CD4-positive, alpha-beta memory T cell (primary cell): ENCODE results near the gene SCT. TPM values are rescaled to one million over a fixed set of nuclear protein-coding genes. Genes with fewer than 3 reads are reported as not detected.

Source experiments
- CTCF ChIA-PET: fragments of 350-600 bp; sonication (Branson Sonifier 250); formaldehyde crosslinking; loops from one replicate; lab custom pipeline; 2021; ENCODE audit warnings: inconsistent platforms; ENCODE audit not compliant: partially characterized antibody; lab: Charles Lee
- POLR2A ChIA-PET: fragments of 350-600 bp; sonication (Branson Sonifier 250); formaldehyde crosslinking; loops from one replicate; lab custom pipeline; 2021; ENCODE audit not compliant: partially characterized antibody; lab: Charles Lee
- DNase-seq, 5 donors: peaks; one replicate each; pipeline versions ENCODE4 v3.0.0 to v3.0.0-alpha.2; 2020 to 2022; ENCODE audit warnings: mixed read lengths in 1 of 5
- H3K27ac ChIP-seq: one replicate; pipeline ENCODE4 v1.7.0; 2013; ENCODE audit warnings: low read depth, low read length
- H3K27me3 ChIP-seq: 2 replicates; pipeline ENCODE4 v1.7.0; 2013; ENCODE audit warnings: mild to moderate bottlenecking, low read length, moderate library complexity; ENCODE audit not compliant: insufficient read depth
- H3K36me3 ChIP-seq: 2 replicates; pipeline ENCODE4 v1.7.0; 2013; ENCODE audit warnings: mild to moderate bottlenecking, low read length, moderate library complexity; ENCODE audit not compliant: insufficient read depth
- H3K4me1 ChIP-seq: 2 replicates; pipeline ENCODE4 v1.7.0; 2013; ENCODE audit warnings: mild to moderate bottlenecking, low read length, moderate library complexity; ENCODE audit not compliant: insufficient read depth
- H3K4me3 ChIP-seq, 2 donors: one replicate each; pipeline ENCODE4 v1.7.0; 2013; ENCODE audit warnings: low read length in 2 of 2, mild to moderate bottlenecking in 1 of 2
- H3K9me3 ChIP-seq, 2 donors: one replicate each; pipeline ENCODE4 v1.7.0; 2013; ENCODE audit warnings: low read length in 2 of 2, control low read depth in 1 of 2; ENCODE audit not compliant: control insufficient read depth in 1 of 2
- H3K27ac Mint-ChIP-seq, 7 donors: one replicate each; pipeline ENCODE4 v1.8.0; 2020 to 2021; ENCODE audit warnings: mixed read lengths in 7 of 7, mild to moderate bottlenecking in 6 of 7, inconsistent platforms in 3 of 7, moderate library complexity in 3 of 7
- H3K27me3 Mint-ChIP-seq, 2 donors: one replicate each; pipeline ENCODE4 v1.8.0; 2020 to 2021; ENCODE audit warnings: mixed read lengths in 2 of 2
- H3K36me3 Mint-ChIP-seq, 2 donors: one replicate each; pipeline ENCODE4 v1.8.0; 2020 to 2021; ENCODE audit warnings: mixed read lengths in 2 of 2, inconsistent platforms in 1 of 2, mild to moderate bottlenecking in 1 of 2
- H3K4me1 Mint-ChIP-seq, 4 donors: one replicate each; pipeline ENCODE4 v1.8.0; 2020 to 2021; ENCODE audit warnings: mixed read lengths in 4 of 4, mild to moderate bottlenecking in 1 of 4
- H3K4me3 Mint-ChIP-seq, 8 donors: one replicate each; pipeline ENCODE4 v1.8.0; 2020 to 2021; ENCODE audit warnings: mixed read lengths in 8 of 8, mild to moderate bottlenecking in 7 of 8, moderate library complexity in 6 of 8, inconsistent platforms in 3 of 8
- H3K9me3 Mint-ChIP-seq, 8 donors: one replicate each; pipeline ENCODE4 v1.8.0; 2020 to 2021; ENCODE audit warnings: mixed read lengths in 8 of 8, mild to moderate bottlenecking in 5 of 8, inconsistent platforms in 3 of 8, moderate library complexity in 1 of 8
- intact Hi-C: fragments of 100-400 bp; cut with micrococcal nuclease; formaldehyde crosslinking; loops from one replicate; pipeline ENCODE4 v1.15.1; 2023
- polyA plus RNA-seq, 2 donors: library from polyadenylated mRNA; unstranded; fragments of 300-500 nt; fragmentation: Illumina TruSeq; gene quantifications; one replicate each; pipeline ENCODE4 v1.2.3, GENCODE V29; 2021
- total RNA-seq, 2 experiments: library from RNA; stranded (reverse); gene quantifications; one replicate each; pipeline ENCODE4 v1.2.3, GENCODE V29; 2021

The SCT gene
- total and polyA plus RNA-seq, 4 experiments from 2014 or later = not detected

- Mint-ChIP-seq H3K9me3 (no peaks in the 10 kb centered on the region), H3K4me1 (peaks cover 0 to 3% (median under 1%) of the 10 kb centered on the region in 4 donors), H3K36me3 (peaks cover 5 to 22% of the 10 kb centered on the region in 2 donors), H3K27me3 (no peaks in the 10 kb centered on the region), H3K27ac (no peak overlapping the region), H3K4me3 (no peak overlapping the region)
- H3K27ac ChIP-seq = no peak overlapping the region
- H3K4me3 ChIP-seq = no peak overlapping the region
- H3K27me3 ChIP-seq = no peaks in the 10 kb centered on the region
- CTCF ChIA-PET = interaction anchor here (1.2 to 3.1 kb wide), 4 partner anchors 14 to 103 kb away, joined by 3 to 28 read pairs (median 4); no protein-coding TSS in a partner anchor
- H3K9me3 ChIP-seq = no peaks in the 10 kb centered on the region
- POLR2A ChIA-PET = interaction anchor here (1.1 kb wide), 1 partner anchor 125 kb away, joined by 3 read pairs; the partner anchor contains the start of gene HRAS
- intact Hi-C loops = no loop called here
- peaks cover 15% of the 10 kb centered on the region for H3K36me3 ChIP-seq
- H3K4me1 ChIP-seq = no peaks in the 10 kb centered on the region
- no peak for DNase-seq
These were observed 33.9 kb upstream of the SCT start for GRCh38 chr11:660681-661444.

- H3K4me1 Mint-ChIP-seq = peaks cover 0 to 3% (median under 1%) of the 10 kb centered on the region in 4 donors
- POLR2A ChIA-PET = interaction anchor here (1.1 kb wide), 1 partner anchor 124 kb away, joined by 3 read pairs; the partner anchor contains the start of gene HRAS
- H3K9me3 Mint-ChIP-seq = no peaks in the 10 kb centered on the region
- peak overlapping the region in 1 of 7 donors; percentile 31 for H3K27ac Mint-ChIP-seq
- Histone ChIP-seq H3K27me3 (no peaks in the 10 kb centered on the region), H3K27ac (no peak overlapping the region), H3K4me3 (no peak overlapping the region), H3K36me3 (peaks cover 10% of the 10 kb centered on the region), H3K9me3 (no peaks in the 10 kb centered on the region), H3K4me1 (no peaks in the 10 kb centered on the region)
- CTCF ChIA-PET = interaction anchor here (1.2 to 3.1 kb wide), 4 partner anchors 14 to 104 kb away, joined by 3 to 28 read pairs (median 3); partner anchors contain the start of gene TALDO1
- no peak for DNase-seq
- peaks cover 2 to 18% of the 10 kb centered on the region in 2 donors for H3K36me3 Mint-ChIP-seq
- intact Hi-C loops = no loop called here
- no peaks in the 10 kb centered on the region for H3K27me3 Mint-ChIP-seq
- no peak overlapping the region for H3K4me3 Mint-ChIP-seq
These were observed 33.3 kb upstream of the SCT start for GRCh38 chr11:660281-660680.

DNA sequence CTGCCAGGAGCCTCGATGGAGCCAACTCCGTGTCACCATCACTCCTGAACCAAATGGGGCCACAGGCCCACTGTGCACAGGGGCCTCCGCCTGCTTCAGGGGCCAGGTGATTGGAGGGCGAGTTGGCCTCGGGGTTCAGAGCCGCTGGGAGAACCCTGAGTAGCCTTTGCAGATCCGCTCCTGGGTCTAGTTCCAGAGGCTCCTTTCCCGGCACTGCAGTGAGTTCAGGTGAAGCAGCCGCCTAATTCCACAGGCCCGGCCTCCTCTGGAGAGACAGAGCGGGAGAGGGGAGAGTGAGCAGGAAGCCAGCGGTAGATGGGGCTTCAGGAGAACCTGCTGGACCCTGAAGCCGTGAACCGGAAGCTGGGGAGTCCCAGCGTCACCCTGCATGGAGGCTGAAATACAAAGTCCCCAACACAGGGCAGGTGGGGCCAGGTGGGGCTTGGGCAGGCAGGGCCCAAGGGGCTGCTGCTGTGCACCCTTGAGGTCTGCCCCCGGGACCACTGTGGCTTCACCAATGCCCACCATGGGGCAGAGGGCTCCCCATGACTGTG is 32.6 kb upstream of the SCT start:
- CTCF ChIA-PET = interaction anchor here (1.5 to 3.1 kb wide), 3 partner anchors 13 to 88 kb away, joined by 3 to 28 read pairs (median 3); partner anchors contain the start of gene TALDO1

DNA sequence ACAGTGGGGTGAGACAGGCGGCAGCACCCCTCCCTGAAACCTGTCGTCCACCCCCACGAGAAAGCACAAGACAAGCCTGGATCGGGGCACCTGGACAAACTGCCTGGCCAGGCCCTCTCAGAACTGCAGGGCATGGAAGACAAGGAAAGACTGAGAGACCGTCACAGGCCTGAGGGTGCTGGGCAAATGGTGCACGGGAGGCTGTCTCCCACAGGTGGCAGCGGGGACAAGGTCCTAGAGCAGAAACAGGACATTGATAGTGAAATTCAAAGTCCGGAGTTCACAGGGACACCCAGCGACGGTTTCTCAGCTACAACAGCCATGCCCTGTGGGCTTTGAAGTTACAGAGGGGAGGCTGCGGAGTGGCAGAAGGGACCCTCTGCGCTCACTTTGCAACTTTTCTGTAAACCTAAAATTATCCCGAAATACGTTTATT is 30.7 kb upstream of the SCT start:
- Histone ChIP-seq H3K27me3 (no peaks in the 10 kb centered on the region), H3K36me3 (peaks cover 4% of the 10 kb centered on the region), H3K4me3 (no peak overlapping the region), H3K27ac (no peak overlapping the region), H3K4me1 (no peaks in the 10 kb centered on the region), H3K9me3 (no peaks in the 10 kb centered on the region)
- H3K27ac Mint-ChIP-seq = no peak overlapping the region
- ChIA-PET POLR2A (no interaction called here), CTCF (no interaction called here)
- H3K4me1 Mint-ChIP-seq = peaks cover 0 to 2% (median under 1%) of the 10 kb centered on the region in 4 donors
- H3K9me3 Mint-ChIP-seq = no peaks in the 10 kb centered on the region
- peaks cover 6 to 17% of the 10 kb centered on the region in 2 donors for H3K36me3 Mint-ChIP-seq
- intact Hi-C loops = no loop called here
- H3K4me3 Mint-ChIP-seq = no peak overlapping the region
- no peak for DNase-seq
- no peaks in the 10 kb centered on the region for H3K27me3 Mint-ChIP-seq

More for the DNA sequence above, 32.6 kb upstream of the SCT start:
- Histone ChIP-seq H3K4me3 (no peak overlapping the region), H3K4me1 (no peaks in the 10 kb centered on the region), H3K36me3 (peaks cover 10% of the 10 kb centered on the region), H3K27ac (no peak overlapping the region), H3K27me3 (no peaks in the 10 kb centered on the region), H3K9me3 (no peaks in the 10 kb centered on the region)
- no peaks in the 10 kb centered on the region for H3K27me3 Mint-ChIP-seq
- intact Hi-C loops = no loop called here
- H3K4me3 Mint-ChIP-seq = no peak overlapping the region
- H3K9me3 Mint-ChIP-seq = no peaks in the 10 kb centered on the region
- peaks cover 0 to 18% of the 10 kb centered on the region in 2 donors for H3K36me3 Mint-ChIP-seq
- peak overlapping the region in 1 of 7 donors; percentile 31 for H3K27ac Mint-ChIP-seq
- peaks cover 0 to 3% (median under 1%) of the 10 kb centered on the region in 4 donors for H3K4me1 Mint-ChIP-seq
- DNase-seq = no peak
- POLR2A ChIA-PET = no interaction called here

- Histone ChIP-seq H3K4me1 (no peaks in the 10 kb centered on the region), H3K36me3 (peaks cover 4% of the 10 kb centered on the region), H3K9me3 (no peaks in the 10 kb centered on the region), H3K27me3 (no peaks in the 10 kb centered on the region), H3K4me3 (no peak overlapping the region), H3K27ac (no peak overlapping the region)
- ChIA-PET CTCF (interaction anchor here (1.3 to 1.9 kb wide), 2 partner anchors 9 to 15 kb away, joined by 3 to 8 read pairs; no protein-coding TSS in a partner anchor), POLR2A (no interaction called here)
- intact Hi-C loops = no loop called here
- peaks cover 0 to 1% (median 0%) of the 10 kb centered on the region in 4 donors for H3K4me1 Mint-ChIP-seq
- no peak overlapping the region for H3K27ac Mint-ChIP-seq
- H3K9me3 Mint-ChIP-seq = no peaks in the 10 kb centered on the region
- no peak overlapping the region for H3K4me3 Mint-ChIP-seq
- no peak for DNase-seq
- H3K27me3 Mint-ChIP-seq = no peaks in the 10 kb centered on the region
- H3K36me3 Mint-ChIP-seq = peaks cover 10 to 15% of the 10 kb centered on the region in 2 donors
These were observed 29.9 kb upstream of the SCT start for GRCh38 chr11:656866-657265.

- H3K27me3 ChIP-seq = no peaks in the 10 kb centered on the region
- peaks cover 4% of the 10 kb centered on the region for H3K36me3 ChIP-seq
- intact Hi-C loops = no loop called here
- Mint-ChIP-seq H3K36me3 (peaks cover 13 to 16% of the 10 kb centered on the region in 2 donors), H3K27me3 (no peaks in the 10 kb centered on the region), H3K9me3 (no peaks in the 10 kb centered on the region), H3K4me1 (peaks cover 0 to 1% (median 0%) of the 10 kb centered on the region in 4 donors), H3K27ac (no peak overlapping the region), H3K4me3 (no peak overlapping the region)
- ChIA-PET CTCF (interaction anchor here (1.3 to 1.9 kb wide), 2 partner anchors 10 to 15 kb away, joined by 3 to 8 read pairs; no protein-coding TSS in a partner anchor), POLR2A (interaction anchor here (0.7 kb wide), 1 partner anchor 72 kb away, joined by 3 read pairs; no protein-coding TSS in a partner anchor)
- no peaks in the 10 kb centered on the region for H3K4me1 ChIP-seq
- H3K9me3 ChIP-seq = no peaks in the 10 kb centered on the region
- DNase-seq = no peak
- H3K27ac ChIP-seq = no peak overlapping the region
- no peak overlapping the region for H3K4me3 ChIP-seq
These were observed 29.4 kb upstream of the SCT start for GRCh38 chr11:656426-656825.
